Measurements from ENCODE around the gene KYAT1. TPM values are rescaled to one million over a fixed set of nuclear protein-coding genes. Genes with fewer than 3 reads are reported as not detected.

The KYAT1 gene
- total RNA-seq, 4 donors from 2014 or later: 4.0 to 9.4 (median 5.7) TPM

GRCh38 chr9:128898845-128899565 lies 17.3 kb upstream of the KYAT1 start:
- 71 to 96% methylated on average over 4 to 7 of the region's 18 CpGs for WGBS, 2 donors

GRCh38 chr9:128898382-128898781 lies 16.6 kb upstream of the KYAT1 start:
- Histone ChIP-seq H3K27me3 (no peaks in the 10 kb centered on the region), H3K4me3 (no peak overlapping the region), H3K36me3 (peaks cover 0 to 67% (median 8%) of the 10 kb centered on the region in 3 donors), H3K4me1 (peaks cover 54 to 100% (median 58%) of the 10 kb centered on the region in 3 donors), H3K9me3 (no peaks in the 10 kb centered on the region), H3K27ac (peak overlapping the region; percentile 91 to 100 (median 97))
- no peak for DNase-seq
- intact Hi-C loops (cut with DNase I): no loop called here
- WGBS, 2 donors: 36 to 52% methylated on average over 4 to 5 of the region's 5 CpGs
- TF ChIP-seq POLR2A (IDR thresholded peaks at IDR 0.05): no peak
- no peak for TF ChIP-seq CTCF (IDR thresholded peaks at IDR 0.05)

More at GRCh38 chr9:128898845-128899565, 17.3 kb upstream of the KYAT1 start:
- no peaks in the 10 kb centered on the region for H3K27me3 ChIP-seq
- H3K9me3 ChIP-seq: no peaks in the 10 kb centered on the region
- H3K4me1 ChIP-seq: peaks cover 58 to 100% (median 59%) of the 10 kb centered on the region in 3 donors
- H3K36me3 ChIP-seq: peaks cover 0 to 61% (median 8%) of the 10 kb centered on the region in 3 donors
- intact Hi-C loops (cut with DNase I): no loop called here
- no peak overlapping the region for H3K4me3 ChIP-seq
- TF ChIP-seq CTCF (IDR thresholded peaks at IDR 0.05) (no peak), POLR2A (IDR thresholded peaks at IDR 0.05) (no peak)
- H3K27ac ChIP-seq: peak overlapping the region; percentile 91 to 100 (median 97)
- no peak for DNase-seq

GRCh38 chr9:128895556-128895955 lies 13.8 kb upstream of the KYAT1 start:
- no peak for TF ChIP-seq POLR2A (IDR thresholded peaks at IDR 0.05)
- TF ChIP-seq CTCF (IDR thresholded peaks at IDR 0.05): no peak
- DNase-seq: no peak
- H3K4me1 ChIP-seq: peaks cover 50 to 100% (median 61%) of the 10 kb centered on the region in 3 donors
- 66 to 73% methylated on average over 3 to 4 of the region's 4 CpGs for WGBS, 2 donors
- H3K27ac ChIP-seq: peak overlapping the region; percentile 12 to 100 (median 62)
- H3K27me3 ChIP-seq: no peaks in the 10 kb centered on the region
- no peaks in the 10 kb centered on the region for H3K9me3 ChIP-seq
- H3K36me3 ChIP-seq: peaks cover 0 to 76% (median 8%) of the 10 kb centered on the region in 3 donors
- intact Hi-C loops (cut with DNase I): no loop called here
- no peak overlapping the region for H3K4me3 ChIP-seq

DNA sequence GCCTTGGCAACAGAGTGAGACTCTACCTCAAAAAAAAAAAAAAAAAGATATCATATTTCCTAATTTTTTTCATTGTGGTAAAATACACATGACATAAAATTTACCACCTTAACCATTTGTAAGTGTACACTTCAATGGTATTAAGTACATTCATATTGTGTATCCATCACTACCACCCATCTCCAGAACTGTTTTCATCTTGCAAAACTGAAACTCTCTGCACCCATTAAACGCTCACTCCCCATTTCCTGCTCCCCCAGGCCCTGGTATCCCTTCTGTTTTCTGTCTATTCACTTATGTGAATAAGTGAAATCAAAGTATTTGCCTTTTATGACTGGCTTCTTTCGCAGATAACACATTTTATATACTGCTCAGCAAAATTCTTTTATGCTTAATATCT lies 13.0 kb upstream of the KYAT1 start:
- Histone ChIP-seq H3K36me3 (peaks cover 0 to 76% (median 8%) of the 10 kb centered on the region in 3 donors), H3K27ac (peak overlapping the region in 3 of 4 donors; percentile 90 to 100 (median 99)), H3K4me3 (no peak overlapping the region), H3K9me3 (no peaks in the 10 kb centered on the region), H3K4me1 (peaks cover 48 to 100% (median 60%) of the 10 kb centered on the region in 3 donors), H3K27me3 (no peaks in the 10 kb centered on the region)
- intact Hi-C loops (cut with DNase I): no loop called here
- 63 to 83% methylated on average over 2 of the region's 2 CpGs for WGBS, 2 donors
- TF ChIP-seq POLR2A (IDR thresholded peaks at IDR 0.05) (no peak), CTCF (IDR thresholded peaks at IDR 0.05) (no peak)
- DNase-seq: no peak

DNA sequence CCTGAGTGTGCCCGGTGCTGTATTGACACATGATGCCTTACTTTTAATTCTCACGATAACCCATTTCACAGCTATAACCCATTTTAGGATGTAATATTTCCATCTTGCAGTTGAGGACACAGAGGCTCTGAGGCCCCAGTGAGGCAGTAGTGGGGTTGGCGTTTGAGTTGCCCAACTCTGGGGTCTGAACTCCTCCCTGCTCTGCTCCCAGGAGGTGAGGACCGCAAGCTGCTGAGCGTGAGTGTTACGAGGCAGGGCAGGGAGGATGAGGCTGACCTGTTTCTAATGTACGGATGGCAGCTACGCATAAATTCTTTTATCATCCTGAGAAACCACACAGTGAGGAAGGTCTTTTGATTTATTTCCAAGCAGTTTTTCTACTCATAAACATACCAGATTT lies 11.6 kb upstream of the KYAT1 start:
- no peaks in the 10 kb centered on the region for H3K9me3 ChIP-seq
- peaks cover 0 to 79% (median 12%) of the 10 kb centered on the region in 3 donors for H3K36me3 ChIP-seq
- 69 to 84% methylated on average over 7 to 8 of the region's 8 CpGs for WGBS, 2 donors
- DNase-seq: no peak
- H3K27ac ChIP-seq: peak overlapping the region; percentile 90 to 100 (median 98)
- TF ChIP-seq CTCF (IDR thresholded peaks at IDR 0.05) (no peak), POLR2A (IDR thresholded peaks at IDR 0.05) (no peak)
- H3K4me3 ChIP-seq: peak overlapping the region in 2 of 4 donors; percentile 26 to 54
- H3K27me3 ChIP-seq: no peaks in the 10 kb centered on the region
- H3K4me1 ChIP-seq: peaks cover 44 to 100% (median 60%) of the 10 kb centered on the region in 3 donors
- intact Hi-C loops (cut with DNase I): no loop called here
